Keratinocyte (primary cell): ENCODE results near the gene HES3. TPM values are rescaled to one million over a fixed set of nuclear protein-coding genes. Genes with fewer than 3 reads are reported as not detected.
A peak's percentile ranks its signal among the peaks of the same experiment; 100 is the strongest.

Experiments used
- DNase-seq: peaks from one replicate; pipeline ENCODE4 v3.0.0-alpha.2; 2011; ENCODE audit warnings: low read depth, missing footprints, low spot score
- FAIRE-seq: peaks from 2 replicates; lab custom pipeline; 2011; peaks lifted over from hg19 to GRCh38; lab: Jason Lieb, UNC
- H2AFZ ChIP-seq: 2 replicates; pipeline ENCODE4 v1.6.0; 2012; ENCODE audit warnings: low read length, control low read depth, inconsistent platforms; ENCODE audit not compliant: control insufficient read depth
- H3K27ac ChIP-seq: 2 replicates; pipeline ENCODE4 v1.5.1; 2011; ENCODE audit warnings: low read length; ENCODE audit not compliant: control insufficient read depth, insufficient read depth
- H3K27me3 ChIP-seq: 3 replicates; pipeline ENCODE4 v1.6.0; 2011; ENCODE audit warnings: low read length; ENCODE audit not compliant: control insufficient read depth, insufficient read depth; ENCODE audit errors: extremely low read depth
- H3K36me3 ChIP-seq, 2 experiments: 2 replicates in 1 of 2; 3 replicates in 1 of 2; pipeline ENCODE4 v1.5.1; 2011; ENCODE audit warnings: low read length in 2 of 2, mild to moderate bottlenecking in 1 of 2; ENCODE audit not compliant: control insufficient read depth in 2 of 2, insufficient read depth in 2 of 2; ENCODE audit errors: extremely low read depth in 1 of 2
- H3K4me1 ChIP-seq: 3 replicates; pipeline ENCODE4 v1.5.1; 2011; ENCODE audit warnings: low read length; ENCODE audit not compliant: control insufficient read depth, insufficient read depth; ENCODE audit errors: extremely low read depth
- H3K4me2 ChIP-seq: 3 replicates; pipeline ENCODE4 v1.6.0; 2011; ENCODE audit warnings: low read depth, low read length; ENCODE audit not compliant: control insufficient read depth, insufficient read depth; ENCODE audit errors: extremely low read depth
- H3K4me3 ChIP-seq, 3 experiments: fragments of 200-600 bp in 1 of 3; sonication (generic) in 1 of 3; 2 replicates in 2 of 3; 3 replicates in 1 of 3; pipeline ENCODE4 v1.5.1; 2011 to 2016; ENCODE audit warnings: low read length in 3 of 3, mild to moderate bottlenecking in 3 of 3, control low read depth in 2 of 3, inconsistent platforms in 1 of 3, low read depth in 1 of 3, mixed read lengths in 1 of 3, mixed run types in 1 of 3, moderate library complexity in 1 of 3; ENCODE audit not compliant: control insufficient read depth in 2 of 3, insufficient read depth in 2 of 3; ENCODE audit errors: extremely low read depth in 1 of 3
- H3K79me2 ChIP-seq: 2 replicates; pipeline ENCODE4 v1.6.0; 2012; ENCODE audit warnings: low read length; ENCODE audit not compliant: control insufficient read depth, insufficient read depth
- H3K9ac ChIP-seq: 3 replicates; pipeline ENCODE4 v1.6.0; 2011; ENCODE audit warnings: low read length; ENCODE audit not compliant: control insufficient read depth, insufficient read depth; ENCODE audit errors: extremely low read depth
- H3K9me1 ChIP-seq: 3 replicates; pipeline ENCODE4 v1.6.0; 2011; ENCODE audit warnings: low read length; ENCODE audit not compliant: control insufficient read depth, insufficient read depth; ENCODE audit errors: extremely low read depth
- H3K9me3 ChIP-seq: 2 replicates; pipeline ENCODE4 v1.5.1; 2012; ENCODE audit warnings: low read depth, low read length; ENCODE audit not compliant: control insufficient read depth
- H4K20me1 ChIP-seq: 3 replicates; pipeline ENCODE4 v1.6.0; 2011; ENCODE audit warnings: low read length; ENCODE audit not compliant: control insufficient read depth, insufficient read depth; ENCODE audit errors: extremely low read depth
- CTCF ChIP-seq, 3 experiments: IDR thresholded peaks in 1 of 3; conservative IDR thresholded peaks in 1 of 3; optimal IDR thresholded peaks in 1 of 3; 2 replicates in 2 of 3; 3 replicates in 1 of 3; pipeline versions ENCODE3 to v1.5.1; 2011; ENCODE audit warnings: low read length in 3 of 3, mild to moderate bottlenecking in 3 of 3, moderate library complexity in 2 of 3, control low read depth in 1 of 3, inconsistent platforms in 1 of 3; ENCODE audit not compliant: insufficient read depth in 2 of 3; ENCODE audit errors: extremely low read depth in 1 of 3
- EZH2 ChIP-seq: IDR thresholded peaks from one replicate; pipeline ENCODE4 v1.6.1; 2012; ENCODE audit warnings: inconsistent platforms, mild to moderate bottlenecking, low read length, moderate library complexity
- dilution Hi-C: fragments of 300-500 bp; cut with MboI; formaldehyde crosslinking; loops from one replicate; pipeline ENCODE4 v1.7.0; 2020; ENCODE audit warnings: low sequenced_read_pairs; ENCODE audit not compliant: extremely low pct_ligation_motif_present
- polyA plus RNA-seq, 5 experiments: library from polyadenylated mRNA; depleted of rRNA in 3 of 5; stranded (reverse) in 3 of 5; stranded (forward) in 1 of 5; unstranded in 1 of 5; fragments of >200 nt; gene quantifications; 1 replicate in 1 of 5; 2 replicates in 3 of 5; 3 replicates in 1 of 5; pipeline versions ENCODE4 v1.2.1 to v1.2.3, GENCODE V29; 2011 to 2012; ENCODE audit warnings: missing spikeins in 2 of 5, low read depth in 1 of 5, low replicate concordance in 1 of 5

The HES3 gene
- polyA plus RNA-seq, 1 donor (not counting 4 experiments of a cell fraction or from before 2014, with no cell fraction given): not detected

- Histone ChIP-seq H3K27me3 (no peaks in the 10 kb centered on the region), H3K4me3 (no peak overlapping the region), H4K20me1 (no peaks in the 10 kb centered on the region), H3K9me1 (no peaks in the 10 kb centered on the region), H3K9me3 (no peaks in the 10 kb centered on the region), H3K36me3 (no peaks in the 10 kb centered on the region), H3K9ac (no peak overlapping the region), H3K4me2 (peak overlapping the region; percentile 22), H2AFZ (no peak overlapping the region), H3K79me2 (no peaks in the 10 kb centered on the region), H3K4me1 (peaks cover 9% of the 10 kb centered on the region), H3K27ac (no peak overlapping the region)
- FAIRE-seq (no peak), DNase-seq (no peak)
- peak; percentile 32 to 74 (median 48) for TF ChIP-seq CTCF (optimal IDR thresholded peaks at IDR 0.05 in 1 of 3, IDR thresholded peaks at IDR 0.05 in 1 of 3, conservative IDR thresholded peaks at IDR 0.05 in 1 of 3; ENCODE audit: extremely low read depth in 1 of 3, insufficient read depth in 2 of 3, low read length in 3 of 3)
- no peak for TF ChIP-seq EZH2
- dilution Hi-C loops: no loop called here
Measured at GRCh38 chr1:6208723-6209660, 35.0 kb upstream of the HES3 start.

- H3K4me1 ChIP-seq: peaks cover 8% of the 10 kb centered on the region
- no peak overlapping the region for H3K27ac ChIP-seq
- peak; percentile 22 to 44 (median 33) for TF ChIP-seq CTCF (optimal IDR thresholded peaks at IDR 0.05 in 1 of 3, IDR thresholded peaks at IDR 0.05 in 1 of 3, conservative IDR thresholded peaks at IDR 0.05 in 1 of 3; ENCODE audit: extremely low read depth in 1 of 3, insufficient read depth in 2 of 3, low read length in 3 of 3)
- TF ChIP-seq EZH2: no peak
- H3K4me3 ChIP-seq: no peak overlapping the region
- DNase-seq: no peak
- H3K27me3 ChIP-seq: no peaks in the 10 kb centered on the region
- no peaks in the 10 kb centered on the region for H3K9me1 ChIP-seq
- dilution Hi-C loops: no loop called here
- no peaks in the 10 kb centered on the region for H4K20me1 ChIP-seq
- H2AFZ ChIP-seq: no peak overlapping the region
- no peaks in the 10 kb centered on the region for H3K36me3 ChIP-seq
- H3K9me3 ChIP-seq: no peaks in the 10 kb centered on the region
- H3K4me2 ChIP-seq: no peak overlapping the region
- no peak overlapping the region for H3K9ac ChIP-seq
- H3K79me2 ChIP-seq: no peaks in the 10 kb centered on the region
- no peak for FAIRE-seq
Measured at GRCh38 chr1:6209661-6210580, 34.1 kb upstream of the HES3 start.
